GM21786 (cell line): Measurements from ENCODE around the gene TFAP2C.
"Not testable (repeated sequence)": the region's sequence is repeated elsewhere in the genome, so short reads cannot be mapped to it uniquely, and the experiment has no call there.

Experiments used
- ATAC-seq: cut with Tn5 transposase; IDR thresholded peaks from one replicate; pipeline ENCODE4 v1.9.1; 2021; ENCODE audit not compliant: unreplicated experiment

The TFAP2C gene

GRCh38 chr20:56637576-56637975 lies 8.5 kb downstream of the TFAP2C start:
- ATAC-seq, result no peak

GRCh38 chr20:56646599-56646998 lies 17.5 kb downstream of the TFAP2C start:
- no peak for ATAC-seq

- ATAC-seq, result no peak
Measured at GRCh38 chr20:56653211-56653610, 24.1 kb downstream of the TFAP2C start.

- no peak for ATAC-seq
Measured at GRCh38 chr20:56656632-56657031, 27.5 kb downstream of the TFAP2C start.

- ATAC-seq, result no peak
Measured at GRCh38 chr20:56657879-56658278, 28.8 kb downstream of the TFAP2C start.

- ATAC-seq, result not testable (repeated sequence)
Measured at GRCh38 chr20:56658341-56658947, 29.3 kb downstream of the TFAP2C start.

- ATAC-seq, result no peak
Measured at GRCh38 chr20:56663660-56664059, 34.6 kb downstream of the TFAP2C start.

- no peak for ATAC-seq
Measured at GRCh38 chr20:56664796-56665195, 35.7 kb downstream of the TFAP2C start.

GRCh38 chr20:56665806-56666205 lies 36.7 kb downstream of the TFAP2C start:
- ATAC-seq, result no peak

- ATAC-seq, result no peak
Measured at GRCh38 chr20:56673450-56673849, 44.3 kb downstream of the TFAP2C start.

GRCh38 chr20:56676001-56676400 lies 46.9 kb downstream of the TFAP2C start:
- ATAC-seq, result no peak

- ATAC-seq, result no peak
Measured at GRCh38 chr20:56676679-56677078, 47.6 kb downstream of the TFAP2C start.

- no peak for ATAC-seq
Measured at GRCh38 chr20:56683077-56683865, 54.2 kb downstream of the TFAP2C start.

GRCh38 chr20:56685879-56686278 lies 56.8 kb downstream of the TFAP2C start:
- ATAC-seq, result no peak

- ATAC-seq, result no peak
Measured at GRCh38 chr20:56687061-56687460, 58.0 kb downstream of the TFAP2C start.

- no peak for ATAC-seq
Measured at GRCh38 chr20:56688106-56688505, 59.0 kb downstream of the TFAP2C start.
